SK-N-SH treated with all-trans-retinoic acid at 6 μM for 48 hours (cell line): Measurements from ENCODE around the gene TNKS2.

ENCODE experiments used
- OSR1 ChIP-seq: fragments of 250-450 bp; sonication (Bioruptor Pico); IDR thresholded peaks from 2 replicates; pipeline ENCODE4 v1.8.0; 2022; ENCODE audit warnings: moderate library complexity, mild to moderate bottlenecking, inconsistent platforms
- PATZ1 ChIP-seq: fragments of 250-450 bp; sonication (Bioruptor Pico); IDR thresholded peaks from 2 replicates; pipeline ENCODE4 v1.8.0; 2020; ENCODE audit warnings: mild to moderate bottlenecking, moderate library complexity, borderline replicate concordance
- ZNF70 ChIP-seq: fragments of 450-650 bp; formaldehyde crosslinking; IDR thresholded peaks from 2 replicates; pipeline ENCODE4 v1.5.0; 2020; ENCODE audit warnings: mild to moderate bottlenecking, moderate library complexity

- TF ChIP-seq ZNF70 (no peak), PATZ1 (CRISPR knock-in tag) (no peak), OSR1 (CRISPR knock-in tag) (no peak)
Observed at GRCh38 chr10:91799612-91799975, 1.4 kb downstream of the TNKS2 start.
